Liver (tissue), 9 donors: ENCODE results near the gene IGHMBP2. TPM values are rescaled to one million over a fixed set of nuclear protein-coding genes. Genes with fewer than 3 reads are reported as not detected.
A peak's percentile ranks its signal among the peaks of the same experiment; 100 is the strongest.

Experiments
- DNase-seq: peaks from one replicate; pipeline ENCODE4 v3.0.0-alpha.2; 2017; ENCODE audit warnings: low spot score
- H3K27ac ChIP-seq, 2 donors: one replicate each; pipeline ENCODE4 v1.7.0; 2013; ENCODE audit warnings: inconsistent platforms in 2 of 2, low read length in 2 of 2, control low read depth in 1 of 2, low read depth in 1 of 2, mild to moderate bottlenecking in 1 of 2
- H3K27me3 ChIP-seq, 4 donors: one replicate each; pipeline versions ENCODE4 v1.6.1 to v1.7.0; 2013; ENCODE audit warnings: low read length in 3 of 4, inconsistent platforms in 1 of 4, mild to moderate bottlenecking in 1 of 4, moderate library complexity in 1 of 4; ENCODE audit not compliant: control insufficient read depth in 4 of 4, insufficient read depth in 4 of 4
- H3K36me3 ChIP-seq, 4 donors: one replicate each; pipeline versions ENCODE4 v1.6.1 to v1.7.0; 2013; ENCODE audit warnings: low read length in 3 of 4, mild to moderate bottlenecking in 3 of 4, low read depth in 1 of 4, moderate library complexity in 1 of 4; ENCODE audit not compliant: control insufficient read depth in 4 of 4, insufficient read depth in 3 of 4
- H3K4me1 ChIP-seq, 4 donors: one replicate each; pipeline versions ENCODE4 v1.6.1 to v1.7.0; 2013; ENCODE audit warnings: low read length in 3 of 4, mild to moderate bottlenecking in 3 of 4, moderate library complexity in 1 of 4; ENCODE audit not compliant: control insufficient read depth in 4 of 4, insufficient read depth in 4 of 4
- H3K4me3 ChIP-seq, 3 donors: one replicate each; pipeline versions ENCODE4 v1.6.1 to v1.7.0; 2013; ENCODE audit warnings: low read length in 3 of 3, control low read depth in 1 of 3, low read depth in 1 of 3, mild to moderate bottlenecking in 1 of 3
- H3K9ac ChIP-seq, 2 donors: one replicate each; pipeline ENCODE4 v1.7.0; 2013; ENCODE audit warnings: low read length in 2 of 2, mild to moderate bottlenecking in 2 of 2, moderate library complexity in 2 of 2, control low read depth in 1 of 2, low read depth in 1 of 2
- H3K9me3 ChIP-seq, 4 donors: one replicate each; pipeline versions ENCODE4 v1.6.1 to v1.7.0; 2013; ENCODE audit warnings: low read length in 3 of 4; ENCODE audit not compliant: control insufficient read depth in 4 of 4
- CTCF ChIP-seq: fragments of 150-350 bp; IDR thresholded peaks from 2 replicates; pipeline ENCODE4 v1.5.1; 2017; ENCODE audit warnings: improper control_type of control experiment, low read depth, low read length; ENCODE audit not compliant: missing input control
- EGR1 ChIP-seq, 2 donors: IDR thresholded peaks; 2 replicates each; pipeline ENCODE4 v1.6.1; 2016 to 2018; ENCODE audit warnings: antibody characterized with exemption in 2 of 2, low read depth in 2 of 2
- FOXA1 ChIP-seq: IDR thresholded peaks from 2 replicates; pipeline ENCODE4 v1.6.1; 2016; ENCODE audit warnings: antibody characterized with exemption
- FOXA2 ChIP-seq: IDR thresholded peaks from 2 replicates; pipeline ENCODE4 v1.6.1; 2016; ENCODE audit warnings: antibody characterized with exemption
- GABPA ChIP-seq, 2 donors: IDR thresholded peaks in 1 of 2; conservative IDR thresholded peaks in 1 of 2; 2 replicates each; pipeline ENCODE4 v1.6.1; 2016; ENCODE audit warnings: antibody characterized with exemption in 2 of 2, mild to moderate bottlenecking in 1 of 2, moderate library complexity in 1 of 2
- HNF4A ChIP-seq, 2 donors: conservative IDR thresholded peaks; 2 replicates each; pipeline ENCODE4 v1.6.1; 2016; ENCODE audit warnings: antibody characterized with exemption in 2 of 2, mild to moderate bottlenecking in 2 of 2
- HNF4G ChIP-seq: IDR thresholded peaks from 2 replicates; pipeline ENCODE4 v1.6.1; 2016; ENCODE audit warnings: antibody characterized with exemption
- JUND ChIP-seq, 2 donors: IDR thresholded peaks; 2 replicates each; pipeline ENCODE4 v1.6.1; 2016; ENCODE audit warnings: antibody characterized with exemption in 2 of 2
- MAX ChIP-seq: IDR thresholded peaks from 2 replicates; pipeline ENCODE4 v1.6.1; 2016; ENCODE audit warnings: antibody characterized with exemption
- NR2F2 ChIP-seq: IDR thresholded peaks from 2 replicates; pipeline ENCODE4 v1.6.1; 2016; ENCODE audit warnings: antibody characterized with exemption
- RAD21 ChIP-seq, 2 donors: IDR thresholded peaks; 2 replicates each; pipeline ENCODE4 v1.6.1; 2016; ENCODE audit warnings: antibody characterized with exemption in 2 of 2, mild to moderate bottlenecking in 2 of 2
- RXRA ChIP-seq, 2 donors: IDR thresholded peaks; 2 replicates each; pipeline ENCODE4 v1.6.1; 2017 to 2018; ENCODE audit warnings: antibody characterized with exemption in 2 of 2, mild to moderate bottlenecking in 1 of 2
- SP1 ChIP-seq: IDR thresholded peaks from 2 replicates; pipeline ENCODE4 v1.6.1; 2018; ENCODE audit warnings: antibody characterized with exemption, mild to moderate bottlenecking
- TAF1 ChIP-seq: conservative IDR thresholded peaks from 2 replicates; pipeline ENCODE4 v1.6.1; 2016; ENCODE audit warnings: antibody characterized with exemption, mild to moderate bottlenecking
- YY1 ChIP-seq: IDR thresholded peaks from 2 replicates; pipeline ENCODE4 v1.6.1; 2016; ENCODE audit warnings: antibody characterized with exemption, mild to moderate bottlenecking
- WGBS: extraction: QIAGEN DNeasy Blood & Tissue Kit; methylation state at CpG from one replicate; pipeline ENCODE4 v1.1.7; 2013; 5-methylcytosine and 5-hydroxymethylcytosine counted together
- polyA plus RNA-seq, 2 donors: library from polyadenylated mRNA; stranded (reverse) in 1 of 2; unstranded in 1 of 2; fragments of 200-250 nt in 1 of 2; fragments of >200 nt in 1 of 2; fragmentation: Nextera tagmentation in 1 of 2; extraction: Ambion mirVana in 1 of 2; gene quantifications; one replicate each; pipeline versions ENCODE4 v1.2.1 to v1.2.3, GENCODE V29; 2013 to 2015
- total RNA-seq, 2 donors: library from RNA; depleted of rRNA; stranded (reverse); fragments of >200 nt; gene quantifications; one replicate each; pipeline ENCODE4 v1.2.3, GENCODE V29; 2014
- TF ChIP-seq, protein P1 (sequence below): IDR thresholded peaks from 2 replicates; pipeline ENCODE4 v1.6.1; 2016; ENCODE audit warnings: antibody characterized with exemption
- TF ChIP-seq, protein P2 (sequence below): IDR thresholded peaks from 2 replicates; pipeline ENCODE4 v1.6.1; 2016; ENCODE audit warnings: antibody characterized with exemption, mild to moderate bottlenecking
- TF ChIP-seq, protein P3 (sequence below): IDR thresholded peaks from 2 replicates; pipeline ENCODE4 v1.6.1; 2016; ENCODE audit warnings: antibody characterized with exemption
- donor health status: healthy.
- donor health status: healthy.
- donor health status: healthy.
- donor health status: healthy.
- donor health status: healthy.

The IGHMBP2 gene
- total and polyA plus RNA-seq, 4 donors: 5.7 to 14.0 (median 7.0) TPM

DNA sequence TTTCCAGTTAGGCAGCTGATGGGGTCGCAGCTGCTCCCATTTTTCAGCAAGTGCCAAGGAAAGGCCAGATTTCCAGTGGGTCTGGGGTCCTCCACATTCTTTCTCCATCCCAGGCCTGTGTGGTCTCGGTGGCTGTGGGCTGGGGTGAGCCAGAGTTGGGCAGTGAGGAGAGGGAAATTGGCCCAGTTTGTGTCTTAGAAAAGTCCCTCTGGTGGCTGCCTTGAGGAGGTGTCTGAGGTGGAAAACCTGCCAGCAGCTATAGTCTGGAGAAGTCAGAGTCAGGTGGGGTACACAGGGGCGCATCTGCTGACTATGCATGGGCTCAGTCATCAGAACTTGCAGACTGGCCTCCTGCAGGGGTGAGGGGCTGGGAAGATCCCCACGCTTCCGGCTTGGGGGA lies 46.6 kb downstream of the IGHMBP2 start:
- no peaks in the 10 kb centered on the region for H3K36me3 ChIP-seq
- H3K4me1 ChIP-seq: no peaks in the 10 kb centered on the region
- H3K4me3 ChIP-seq: no peak overlapping the region
- TF ChIP-seq FOXA2 (no peak), GABPA (IDR thresholded peaks at IDR 0.05 in 1 of 2, conservative IDR thresholded peaks at IDR 0.05 in 1 of 2) (no peak), RAD21 (IDR thresholded peaks at IDR 0.05) (peak in 1 of 2 donors; percentile 4), FOXA1 (no peak), CTCF (peak; percentile 7)
- no peaks in the 10 kb centered on the region for H3K9me3 ChIP-seq
- DNase-seq: no peak
- 85% methylated on average over 5 of the region's 5 CpGs for WGBS
- H3K9ac ChIP-seq: no peak overlapping the region
- no peak overlapping the region for H3K27ac ChIP-seq
- H3K27me3 ChIP-seq: no peaks in the 10 kb centered on the region

DNA sequence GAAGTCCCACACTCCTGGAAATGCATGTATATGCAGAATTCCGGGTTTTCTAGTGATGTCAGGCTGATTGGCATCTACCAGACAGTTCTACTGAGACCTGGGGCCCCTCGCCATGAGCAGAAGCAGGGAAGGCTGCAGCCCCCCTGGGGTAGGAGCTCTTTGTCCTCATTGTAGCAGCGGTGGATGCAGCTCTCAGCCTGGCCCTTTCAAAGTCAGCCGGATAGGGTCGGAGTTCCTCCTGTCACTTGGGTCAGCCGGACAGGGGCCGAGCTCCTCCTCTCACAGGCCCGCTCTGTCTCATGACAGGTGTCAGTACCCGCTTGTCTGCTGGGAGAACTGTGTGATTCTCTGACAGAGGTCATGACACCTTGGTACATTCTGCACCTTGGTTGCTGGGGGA lies 47.1 kb downstream of the IGHMBP2 start:
- WGBS: 90% methylated on average over 9 of the region's 9 CpGs
- no peak overlapping the region for H3K27ac ChIP-seq
- H3K4me1 ChIP-seq: no peaks in the 10 kb centered on the region
- H3K9me3 ChIP-seq: no peaks in the 10 kb centered on the region
- H3K4me3 ChIP-seq: no peak overlapping the region
- no peaks in the 10 kb centered on the region for H3K36me3 ChIP-seq
- no peaks in the 10 kb centered on the region for H3K27me3 ChIP-seq
- H3K9ac ChIP-seq: no peak overlapping the region
- DNase-seq: no peak
- TF ChIP-seq SP1 (no peak), HNF4G (no peak), YY1 (no peak), FOXA2 (no peak), HNF4A (conservative IDR thresholded peaks at IDR 0.05) (no peak), FOXA1 (no peak), JUND (IDR thresholded peaks at IDR 0.05) (no peak), RAD21 (IDR thresholded peaks at IDR 0.05) (no peak), RXRA (IDR thresholded peaks at IDR 0.05) (no peak), TAF1 (no peak), MAX (no peak), CTCF (no peak), NR2F2 (no peak), GABPA (IDR thresholded peaks at IDR 0.05 in 1 of 2, conservative IDR thresholded peaks at IDR 0.05 in 1 of 2) (no peak), EGR1 (IDR thresholded peaks at IDR 0.05; ENCODE audit: low read depth in 2 of 2) (no peak)
- TF ChIP-seq, protein P1, sequence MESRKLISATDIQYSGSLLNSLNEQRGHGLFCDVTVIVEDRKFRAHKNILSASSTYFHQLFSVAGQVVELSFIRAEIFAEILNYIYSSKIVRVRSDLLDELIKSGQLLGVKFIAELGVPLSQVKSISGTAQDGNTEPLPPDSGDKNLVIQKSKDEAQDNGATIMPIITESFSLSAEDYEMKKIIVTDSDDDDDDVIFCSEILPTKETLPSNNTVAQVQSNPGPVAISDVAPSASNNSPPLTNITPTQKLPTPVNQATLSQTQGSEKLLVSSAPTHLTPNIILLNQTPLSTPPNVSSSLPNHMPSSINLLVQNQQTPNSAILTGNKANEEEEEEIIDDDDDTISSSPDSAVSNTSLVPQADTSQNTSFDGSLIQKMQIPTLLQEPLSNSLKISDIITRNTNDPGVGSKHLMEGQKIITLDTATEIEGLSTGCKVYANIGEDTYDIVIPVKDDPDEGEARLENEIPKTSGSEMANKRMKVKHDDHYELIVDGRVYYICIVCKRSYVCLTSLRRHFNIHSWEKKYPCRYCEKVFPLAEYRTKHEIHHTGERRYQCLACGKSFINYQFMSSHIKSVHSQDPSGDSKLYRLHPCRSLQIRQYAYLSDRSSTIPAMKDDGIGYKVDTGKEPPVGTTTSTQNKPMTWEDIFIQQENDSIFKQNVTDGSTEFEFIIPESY: no peak
- TF ChIP-seq, protein P2, sequence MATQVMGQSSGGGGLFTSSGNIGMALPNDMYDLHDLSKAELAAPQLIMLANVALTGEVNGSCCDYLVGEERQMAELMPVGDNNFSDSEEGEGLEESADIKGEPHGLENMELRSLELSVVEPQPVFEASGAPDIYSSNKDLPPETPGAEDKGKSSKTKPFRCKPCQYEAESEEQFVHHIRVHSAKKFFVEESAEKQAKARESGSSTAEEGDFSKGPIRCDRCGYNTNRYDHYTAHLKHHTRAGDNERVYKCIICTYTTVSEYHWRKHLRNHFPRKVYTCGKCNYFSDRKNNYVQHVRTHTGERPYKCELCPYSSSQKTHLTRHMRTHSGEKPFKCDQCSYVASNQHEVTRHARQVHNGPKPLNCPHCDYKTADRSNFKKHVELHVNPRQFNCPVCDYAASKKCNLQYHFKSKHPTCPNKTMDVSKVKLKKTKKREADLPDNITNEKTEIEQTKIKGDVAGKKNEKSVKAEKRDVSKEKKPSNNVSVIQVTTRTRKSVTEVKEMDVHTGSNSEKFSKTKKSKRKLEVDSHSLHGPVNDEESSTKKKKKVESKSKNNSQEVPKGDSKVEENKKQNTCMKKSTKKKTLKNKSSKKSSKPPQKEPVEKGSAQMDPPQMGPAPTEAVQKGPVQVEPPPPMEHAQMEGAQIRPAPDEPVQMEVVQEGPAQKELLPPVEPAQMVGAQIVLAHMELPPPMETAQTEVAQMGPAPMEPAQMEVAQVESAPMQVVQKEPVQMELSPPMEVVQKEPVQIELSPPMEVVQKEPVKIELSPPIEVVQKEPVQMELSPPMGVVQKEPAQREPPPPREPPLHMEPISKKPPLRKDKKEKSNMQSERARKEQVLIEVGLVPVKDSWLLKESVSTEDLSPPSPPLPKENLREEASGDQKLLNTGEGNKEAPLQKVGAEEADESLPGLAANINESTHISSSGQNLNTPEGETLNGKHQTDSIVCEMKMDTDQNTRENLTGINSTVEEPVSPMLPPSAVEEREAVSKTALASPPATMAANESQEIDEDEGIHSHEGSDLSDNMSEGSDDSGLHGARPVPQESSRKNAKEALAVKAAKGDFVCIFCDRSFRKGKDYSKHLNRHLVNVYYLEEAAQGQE: no peak
- TF ChIP-seq, protein P3, sequence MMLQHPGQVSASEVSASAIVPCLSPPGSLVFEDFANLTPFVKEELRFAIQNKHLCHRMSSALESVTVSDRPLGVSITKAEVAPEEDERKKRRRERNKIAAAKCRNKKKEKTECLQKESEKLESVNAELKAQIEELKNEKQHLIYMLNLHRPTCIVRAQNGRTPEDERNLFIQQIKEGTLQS: no peak
